Fibroblast of lung (primary cell): Measurements from ENCODE around the gene PCAT6. TPM values are rescaled to one million over a fixed set of nuclear protein-coding genes. Genes with fewer than 3 reads are reported as not detected.

Experiments used
- DNase-seq, 2 donors: peaks; one replicate each; pipeline versions ENCODE4 v3.0.0 to v3.0.0-alpha.2; 2010; ENCODE audit warnings: low read depth in 2 of 2
- H2AFZ ChIP-seq: 2 replicates; pipeline ENCODE4 v1.5.1; 2012; ENCODE audit warnings: low read length, control low read depth, inconsistent platforms
- H3K27ac ChIP-seq: 2 replicates; pipeline ENCODE4 v1.5.1; 2011; ENCODE audit warnings: low read length, control low read depth; ENCODE audit not compliant: insufficient read depth
- H3K27me3 ChIP-seq: 2 replicates; pipeline ENCODE4 v1.5.1; 2011; ENCODE audit warnings: mild to moderate bottlenecking, low read length; ENCODE audit not compliant: control insufficient read depth, insufficient read depth
- H3K36me3 ChIP-seq: 2 replicates; pipeline ENCODE4 v1.5.1; 2011; ENCODE audit warnings: low read length; ENCODE audit not compliant: control insufficient read depth, insufficient read depth
- H3K4me1 ChIP-seq: 2 replicates; pipeline ENCODE4 v1.5.1; 2011; ENCODE audit warnings: low read length; ENCODE audit not compliant: control insufficient read depth, insufficient read depth; ENCODE audit errors: extremely low read depth
- H3K4me2 ChIP-seq: 2 replicates; pipeline ENCODE4 v1.5.1; 2011; ENCODE audit warnings: low read length, control low read depth; ENCODE audit not compliant: insufficient read depth; ENCODE audit errors: extremely low read depth
- H3K4me3 ChIP-seq, 4 experiments: fragments of 200-600 bp in 1 of 4; sonication (generic) in 1 of 4; replicated peaks in 1 of 4; 2 replicates each; pipeline ENCODE4 v1.5.1; 2011 to 2016; ENCODE audit warnings: low read length in 4 of 4, low read depth in 3 of 4, mild to moderate bottlenecking in 3 of 4, control low read depth in 2 of 4, inconsistent platforms in 1 of 4, mixed read lengths in 1 of 4; ENCODE audit not compliant: insufficient read depth in 1 of 4; ENCODE audit errors: control extremely low read depth in 1 of 4
- H3K79me2 ChIP-seq: 2 replicates; pipeline ENCODE4 v1.5.1; 2012; ENCODE audit warnings: mild to moderate bottlenecking, low read length, inconsistent platforms; ENCODE audit not compliant: control insufficient read depth, insufficient read depth
- H3K9ac ChIP-seq: 2 replicates; pipeline ENCODE4 v1.5.1; 2011; ENCODE audit warnings: mild to moderate bottlenecking, low read length, control low read depth; ENCODE audit not compliant: insufficient read depth
- H3K9me3 ChIP-seq: 2 replicates; pipeline ENCODE4 v1.5.1; 2012; ENCODE audit warnings: low read depth, low read length; ENCODE audit not compliant: control insufficient read depth, insufficient read depth
- H4K20me1 ChIP-seq: 2 replicates; pipeline ENCODE4 v1.5.1; 2011; ENCODE audit warnings: low read length; ENCODE audit not compliant: control insufficient read depth, insufficient read depth; ENCODE audit errors: extremely low read depth
- EZH2 ChIP-seq: IDR thresholded peaks from 2 replicates; pipeline ENCODE4 v1.5.1; 2012; ENCODE audit warnings: low read length, control low read depth, mild to moderate bottlenecking; ENCODE audit errors: missing control alignments
- polyA plus RNA-seq, 2 donors: library from polyadenylated mRNA; depleted of rRNA in 1 of 2; stranded (reverse) in 1 of 2; unstranded in 1 of 2; fragments of >200 nt; gene quantifications; 2 replicates each; pipeline ENCODE4 v1.2.1, GENCODE V29; 2011 to 2012; ENCODE audit warnings: missing spikeins in 1 of 2
- total RNA-seq: library from RNA; depleted of rRNA; stranded (reverse); fragments of >200 nt; gene quantifications from 2 replicates; pipeline ENCODE4 v1.2.1, GENCODE V29; 2014
- TF ChIP-seq, protein P1 (sequence below), 2 donors: IDR thresholded peaks in 1 of 2; conservative IDR thresholded peaks in 1 of 2; 1 replicate in 1 of 2; 2 replicates in 1 of 2; pipeline ENCODE4 v1.5.1; 2011 to 2012; ENCODE audit warnings: low read length in 2 of 2, control low read depth in 1 of 2, inconsistent platforms in 1 of 2, low read depth in 1 of 2, mild to moderate bottlenecking in 1 of 2

Gene PCAT6
- total and polyA plus RNA-seq, 2 donors (not counting 1 experiment from before 2014, with no cell fraction given), result 0.50 to 1.1 TPM

DNA sequence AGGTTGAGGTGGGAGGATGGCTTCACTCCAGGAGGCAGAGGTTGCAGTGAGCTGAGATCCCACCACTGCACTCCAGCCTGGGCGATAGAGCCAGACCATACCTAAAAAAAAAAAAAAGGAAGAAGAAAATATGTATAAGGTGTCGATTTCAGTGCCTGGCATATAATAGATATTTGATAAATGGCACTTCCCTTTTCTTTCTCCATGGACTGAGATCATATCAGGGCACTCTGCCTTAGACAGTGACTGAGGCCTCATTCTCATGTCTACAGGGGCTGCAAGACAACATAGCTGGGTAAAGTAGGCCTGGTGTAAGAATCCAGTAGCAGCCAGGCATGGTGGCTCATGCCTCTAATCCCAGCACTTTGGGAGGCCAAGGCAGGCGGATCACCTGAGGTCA is 21.2 kb downstream of the PCAT6 start:
- no peak for DNase-seq
- Histone ChIP-seq H3K4me1 (no peaks in the 10 kb centered on the region), H4K20me1 (no peaks in the 10 kb centered on the region), H3K27me3 (peaks cover 19% of the 10 kb centered on the region), H3K4me3 (no peak overlapping the region), H3K79me2 (no peaks in the 10 kb centered on the region), H3K9ac (no peak overlapping the region), H3K36me3 (no peaks in the 10 kb centered on the region), H3K9me3 (no peaks in the 10 kb centered on the region), H2AFZ (no peak overlapping the region), H3K27ac (no peak overlapping the region), H3K4me2 (no peak overlapping the region)
- TF ChIP-seq, protein P1, sequence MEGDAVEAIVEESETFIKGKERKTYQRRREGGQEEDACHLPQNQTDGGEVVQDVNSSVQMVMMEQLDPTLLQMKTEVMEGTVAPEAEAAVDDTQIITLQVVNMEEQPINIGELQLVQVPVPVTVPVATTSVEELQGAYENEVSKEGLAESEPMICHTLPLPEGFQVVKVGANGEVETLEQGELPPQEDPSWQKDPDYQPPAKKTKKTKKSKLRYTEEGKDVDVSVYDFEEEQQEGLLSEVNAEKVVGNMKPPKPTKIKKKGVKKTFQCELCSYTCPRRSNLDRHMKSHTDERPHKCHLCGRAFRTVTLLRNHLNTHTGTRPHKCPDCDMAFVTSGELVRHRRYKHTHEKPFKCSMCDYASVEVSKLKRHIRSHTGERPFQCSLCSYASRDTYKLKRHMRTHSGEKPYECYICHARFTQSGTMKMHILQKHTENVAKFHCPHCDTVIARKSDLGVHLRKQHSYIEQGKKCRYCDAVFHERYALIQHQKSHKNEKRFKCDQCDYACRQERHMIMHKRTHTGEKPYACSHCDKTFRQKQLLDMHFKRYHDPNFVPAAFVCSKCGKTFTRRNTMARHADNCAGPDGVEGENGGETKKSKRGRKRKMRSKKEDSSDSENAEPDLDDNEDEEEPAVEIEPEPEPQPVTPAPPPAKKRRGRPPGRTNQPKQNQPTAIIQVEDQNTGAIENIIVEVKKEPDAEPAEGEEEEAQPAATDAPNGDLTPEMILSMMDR (conservative IDR thresholded peaks at IDR 0.05 in 1 of 2, IDR thresholded peaks at IDR 0.05 in 1 of 2; ENCODE audit: low read depth in 1 of 2, low read length in 2 of 2), result no peak
- no peak for TF ChIP-seq EZH2

DNA sequence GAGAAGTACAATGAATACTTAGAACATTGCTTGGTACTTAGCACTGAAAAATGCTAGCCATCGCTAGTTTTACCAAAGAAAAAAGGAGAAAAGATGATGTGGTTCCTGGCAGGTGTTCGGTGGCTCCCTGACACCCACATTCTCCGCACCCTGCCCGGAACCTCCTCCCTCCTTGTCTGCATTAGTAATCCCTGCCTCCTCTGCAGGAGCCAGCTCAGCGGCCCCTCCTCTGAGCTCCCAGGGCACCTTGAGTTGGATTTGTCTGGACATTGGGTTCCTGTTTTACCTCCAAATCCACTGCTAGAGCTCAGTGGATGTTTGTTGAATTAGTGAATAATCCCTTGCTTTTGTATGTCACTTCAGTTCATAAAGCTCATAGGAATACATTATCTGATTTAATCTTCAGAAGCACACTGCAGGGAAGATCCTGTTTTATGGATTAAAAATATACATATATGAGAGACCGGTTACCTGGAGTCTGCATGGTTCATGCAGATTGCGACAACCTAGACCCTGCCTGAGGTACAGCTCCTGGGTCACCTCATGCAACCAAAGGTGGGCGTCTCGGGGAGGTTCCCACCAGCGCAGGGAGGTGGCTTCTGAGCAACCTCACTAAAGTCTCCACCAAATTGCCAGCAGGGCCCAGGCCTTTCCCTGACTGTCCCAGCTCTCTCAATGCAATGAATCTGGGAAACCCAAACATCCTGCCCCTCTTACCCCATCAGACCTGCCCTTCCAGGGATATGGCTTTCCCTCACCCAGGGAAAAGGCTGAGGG is 24.2 kb downstream of the PCAT6 start:
- Histone ChIP-seq H3K4me1 (no peaks in the 10 kb centered on the region), H3K9me3 (no peaks in the 10 kb centered on the region), H3K27me3 (peaks cover 26% of the 10 kb centered on the region), H3K36me3 (no peaks in the 10 kb centered on the region), H2AFZ (no peak overlapping the region), H3K9ac (no peak overlapping the region), H3K4me2 (no peak overlapping the region), H4K20me1 (no peaks in the 10 kb centered on the region), H3K4me3 (no peak overlapping the region), H3K27ac (no peak overlapping the region), H3K79me2 (no peaks in the 10 kb centered on the region)
- DNase-seq, result no peak
- no peak for TF ChIP-seq EZH2
- TF ChIP-seq, protein P1 (conservative IDR thresholded peaks at IDR 0.05 in 1 of 2, IDR thresholded peaks at IDR 0.05 in 1 of 2; ENCODE audit: low read depth in 1 of 2, low read length in 2 of 2), result no peak

DNA sequence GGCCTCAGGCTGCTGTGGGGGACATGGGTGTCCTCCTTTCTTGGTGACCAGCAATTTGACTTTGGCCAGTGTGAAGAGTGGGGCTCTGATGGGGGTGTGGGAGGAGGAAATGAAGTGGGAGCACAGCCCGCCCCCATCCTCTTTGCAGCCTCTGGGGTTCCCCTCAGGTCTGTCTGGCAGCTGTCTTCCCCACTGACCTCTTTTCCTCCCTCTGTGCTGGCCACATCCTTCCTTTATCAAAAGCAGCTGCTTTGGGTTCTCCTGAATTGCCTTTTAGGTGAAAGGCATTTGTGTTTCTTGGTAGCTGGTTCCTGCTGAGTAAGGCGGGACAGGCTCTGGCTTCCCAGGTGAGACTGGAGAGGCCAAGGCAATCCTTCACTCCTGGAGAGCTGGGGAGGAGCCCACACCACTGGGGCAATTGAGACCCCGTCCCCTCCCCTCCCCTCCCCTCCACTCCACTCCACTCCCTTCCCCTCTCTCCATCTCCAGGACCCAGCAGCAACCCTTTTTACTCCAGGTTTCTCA is 24.9 kb downstream of the PCAT6 start:
- Histone ChIP-seq H3K4me1 (no peaks in the 10 kb centered on the region), H3K4me3 (no peak overlapping the region), H3K4me2 (no peak overlapping the region), H4K20me1 (no peaks in the 10 kb centered on the region), H3K9me3 (no peaks in the 10 kb centered on the region), H3K79me2 (no peaks in the 10 kb centered on the region), H3K27me3 (peaks cover 26% of the 10 kb centered on the region), H3K27ac (no peak overlapping the region), H3K36me3 (no peaks in the 10 kb centered on the region), H3K9ac (no peak overlapping the region), H2AFZ (no peak overlapping the region)
- no peak for DNase-seq
- TF ChIP-seq, protein P1 (conservative IDR thresholded peaks at IDR 0.05 in 1 of 2, IDR thresholded peaks at IDR 0.05 in 1 of 2; ENCODE audit: low read depth in 1 of 2, low read length in 2 of 2), result no peak
- TF ChIP-seq EZH2, result no peak
